Lung (tissue), 12 donors: Measurements from ENCODE around the gene KCNG2. TPM values are rescaled to one million over a fixed set of nuclear protein-coding genes. Genes with fewer than 3 reads are reported as not detected.

Experiments
- ATAC-seq: fragments of 200-7000 bp; cut with Tn5 transposase; one replicate; pipeline ENCODE4 v1.9.1; 2020; ENCODE audit warnings: moderate number of reproducible peaks; ENCODE audit not compliant: insufficient read depth, low FRiP score
- DNase-seq, 3 donors: peaks; one replicate each; pipeline ENCODE4 v3.0.0-alpha.2; 2013 to 2017
- H3K27ac ChIP-seq, 2 donors: one replicate each; pipeline ENCODE4 v1.5.1; 2013; ENCODE audit warnings: mild to moderate bottlenecking in 2 of 2, moderate library complexity in 2 of 2, control low read depth in 1 of 2, inconsistent platforms in 1 of 2, low read depth in 1 of 2, low read length in 1 of 2
- H3K27me3 ChIP-seq, 3 donors: one replicate each; pipeline ENCODE4 v1.5.1; 2013; ENCODE audit warnings: low read length in 2 of 3; ENCODE audit not compliant: control insufficient read depth in 3 of 3, insufficient read depth in 3 of 3
- H3K36me3 ChIP-seq, 4 donors: one replicate each; pipeline ENCODE4 v1.5.1; 2013; ENCODE audit warnings: low read length in 4 of 4, mild to moderate bottlenecking in 1 of 4, moderate library complexity in 1 of 4; ENCODE audit not compliant: control insufficient read depth in 4 of 4, insufficient read depth in 4 of 4
- H3K4me1 ChIP-seq, 5 donors: one replicate each; pipeline ENCODE4 v1.5.1; 2013; ENCODE audit warnings: low read length in 5 of 5, mild to moderate bottlenecking in 2 of 5, moderate library complexity in 1 of 5; ENCODE audit not compliant: control insufficient read depth in 5 of 5, insufficient read depth in 5 of 5
- H3K4me3 ChIP-seq: one replicate; pipeline ENCODE4 v1.5.1; 2013; ENCODE audit warnings: mild to moderate bottlenecking, control low read depth, moderate library complexity
- H3K9ac ChIP-seq, 2 donors: one replicate each; pipeline ENCODE4 v1.5.1; 2013; ENCODE audit warnings: low read length in 2 of 2, control low read depth in 1 of 2; ENCODE audit not compliant: insufficient read depth in 1 of 2
- H3K9me3 ChIP-seq, 4 donors: one replicate each; pipeline ENCODE4 v1.5.1; 2013; ENCODE audit warnings: low read length in 3 of 4, mild to moderate bottlenecking in 1 of 4, moderate library complexity in 1 of 4; ENCODE audit not compliant: control insufficient read depth in 4 of 4, insufficient read depth in 3 of 4
- WGBS, 2 donors: extraction: QIAGEN DNeasy Blood & Tissue Kit; methylation state at CpG; one replicate each; pipeline ENCODE4 v1.1.7; 2013; 5-methylcytosine and 5-hydroxymethylcytosine counted together
- polyA plus RNA-seq, 2 donors: library from polyadenylated mRNA; stranded (reverse); fragments of 200-250 nt; gene quantifications; one replicate each; pipeline ENCODE4 v1.2.1, GENCODE V29; 2013
- total RNA-seq, 2 donors: library from RNA; depleted of rRNA in 1 of 2; stranded (reverse); fragments of >200 nt in 1 of 2; gene quantifications; one replicate each; pipeline ENCODE4 v1.2.1, GENCODE V29; 2014 to 2021
- TF ChIP-seq, protein P1 (sequence below): IDR thresholded peaks from 2 replicates; pipeline ENCODE4 v1.5.1; 2012; ENCODE audit warnings: mild to moderate bottlenecking; ENCODE audit errors: control extremely low read depth, extremely low read depth
- donor health status: control.
- donor health status: control.
- donor health status: Bipolar disorder and iron deficiency.
- donor health status: healthy.
- donor health status: DM: yes; HTN: yes; CAD: no.

The KCNG2 gene
- total and polyA plus RNA-seq, 4 donors, result 0.16 to 1.8 (median 1.2) TPM

DNA sequence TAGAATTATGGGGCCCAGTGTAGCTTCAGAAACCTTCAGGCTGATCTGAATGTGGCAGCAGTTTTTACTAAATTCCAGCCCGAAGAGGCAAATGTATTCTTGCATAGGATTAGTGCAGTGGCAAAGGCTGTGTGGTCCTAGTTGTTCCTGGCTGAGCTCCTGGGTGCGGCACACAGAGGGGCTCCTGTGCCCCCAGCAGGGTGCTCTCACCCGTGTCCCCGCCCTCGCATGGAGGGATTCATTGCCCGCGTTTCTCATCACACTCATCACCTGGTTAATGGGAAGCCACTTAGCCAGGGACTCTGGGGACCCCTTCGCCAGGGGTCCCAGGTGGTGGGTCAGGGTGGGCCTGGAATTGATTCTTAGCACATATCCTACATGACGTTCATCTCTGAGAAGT lies 3.9 kb downstream of the KCNG2 start:
- peaks cover 0 to 14% (median 4%) of the 10 kb centered on the region in 5 donors for H3K4me1 ChIP-seq
- peaks cover 15 to 30% (median 29%) of the 10 kb centered on the region in 3 donors for H3K27me3 ChIP-seq
- DNase-seq, result no peak
- TF ChIP-seq, protein P1, sequence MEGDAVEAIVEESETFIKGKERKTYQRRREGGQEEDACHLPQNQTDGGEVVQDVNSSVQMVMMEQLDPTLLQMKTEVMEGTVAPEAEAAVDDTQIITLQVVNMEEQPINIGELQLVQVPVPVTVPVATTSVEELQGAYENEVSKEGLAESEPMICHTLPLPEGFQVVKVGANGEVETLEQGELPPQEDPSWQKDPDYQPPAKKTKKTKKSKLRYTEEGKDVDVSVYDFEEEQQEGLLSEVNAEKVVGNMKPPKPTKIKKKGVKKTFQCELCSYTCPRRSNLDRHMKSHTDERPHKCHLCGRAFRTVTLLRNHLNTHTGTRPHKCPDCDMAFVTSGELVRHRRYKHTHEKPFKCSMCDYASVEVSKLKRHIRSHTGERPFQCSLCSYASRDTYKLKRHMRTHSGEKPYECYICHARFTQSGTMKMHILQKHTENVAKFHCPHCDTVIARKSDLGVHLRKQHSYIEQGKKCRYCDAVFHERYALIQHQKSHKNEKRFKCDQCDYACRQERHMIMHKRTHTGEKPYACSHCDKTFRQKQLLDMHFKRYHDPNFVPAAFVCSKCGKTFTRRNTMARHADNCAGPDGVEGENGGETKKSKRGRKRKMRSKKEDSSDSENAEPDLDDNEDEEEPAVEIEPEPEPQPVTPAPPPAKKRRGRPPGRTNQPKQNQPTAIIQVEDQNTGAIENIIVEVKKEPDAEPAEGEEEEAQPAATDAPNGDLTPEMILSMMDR, result no peak
- H3K36me3 ChIP-seq, result no peaks in the 10 kb centered on the region
- H3K4me3 ChIP-seq, result no peak overlapping the region
- H3K9me3 ChIP-seq, result peaks cover 0 to 6% (median 0%) of the 10 kb centered on the region in 4 donors
- ATAC-seq, result no peak
- 89 to 93% methylated on average over 9 of the region's 9 CpGs for WGBS, 2 donors
- no peak overlapping the region for H3K27ac ChIP-seq
- H3K9ac ChIP-seq, result no peak overlapping the region

DNA sequence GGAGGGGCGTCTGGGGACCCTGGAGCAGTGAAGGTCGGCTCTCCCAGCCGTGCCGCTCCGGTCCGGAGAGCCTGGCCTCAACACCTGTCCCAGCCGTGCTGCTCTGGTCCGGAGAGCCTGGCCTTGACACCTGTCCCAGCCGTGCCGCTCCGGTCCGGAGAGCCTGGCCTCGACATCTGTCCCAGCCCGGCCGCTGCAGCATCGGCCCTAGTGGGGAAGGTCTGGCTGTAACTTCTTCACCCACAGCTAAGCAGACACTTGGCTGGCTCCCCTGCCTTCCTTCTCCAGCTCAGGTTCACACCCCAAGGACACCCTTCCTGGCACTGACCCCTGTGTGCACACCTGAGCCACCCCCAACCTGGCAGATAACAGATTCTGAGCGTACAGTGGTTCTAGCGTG lies 4.6 kb downstream of the KCNG2 start:
- TF ChIP-seq, protein P1, result no peak
- 93% methylated on average over 18 of the region's 18 CpGs for WGBS, 2 donors
- ATAC-seq (no peak), DNase-seq (no peak)
- H3K9me3 ChIP-seq, result peaks cover 0 to 4% (median 0%) of the 10 kb centered on the region in 4 donors
- no peak overlapping the region for H3K9ac ChIP-seq
- H3K4me3 ChIP-seq, result no peak overlapping the region
- H3K27ac ChIP-seq, result no peak overlapping the region
- H3K4me1 ChIP-seq, result peaks cover 0 to 14% (median 1%) of the 10 kb centered on the region in 5 donors
- peaks cover 15 to 25% (median 23%) of the 10 kb centered on the region in 3 donors for H3K27me3 ChIP-seq
- H3K36me3 ChIP-seq, result no peaks in the 10 kb centered on the region

DNA sequence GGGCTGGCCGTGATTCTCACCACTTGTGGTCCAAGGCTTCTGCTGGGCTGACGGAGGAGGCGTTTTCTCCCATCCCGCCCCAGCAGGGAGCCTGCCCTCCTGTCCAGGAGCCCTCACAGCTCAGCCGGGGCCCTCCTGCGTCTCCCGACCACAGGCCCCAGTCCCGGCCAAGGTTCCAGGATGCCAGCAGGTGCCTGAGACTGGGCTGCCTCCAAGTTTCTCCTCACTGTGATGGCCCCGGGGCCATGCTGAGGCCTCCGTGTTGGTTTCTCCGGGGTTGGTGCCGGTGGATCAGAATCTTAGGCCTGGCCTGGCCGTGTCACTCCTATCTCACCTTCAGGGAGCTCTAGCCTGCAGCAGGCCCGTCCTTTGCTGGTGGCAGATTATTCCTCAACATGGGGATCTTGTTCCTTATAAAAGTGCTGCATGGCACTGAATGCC lies 5.9 kb downstream of the KCNG2 start:
- Histone ChIP-seq H3K9ac (no peak overlapping the region), H3K4me3 (no peak overlapping the region), H3K4me1 (peaks cover 0 to 6% (median 0%) of the 10 kb centered on the region in 5 donors), H3K27ac (no peak overlapping the region), H3K36me3 (no peaks in the 10 kb centered on the region), H3K27me3 (peaks cover 2 to 20% (median 19%) of the 10 kb centered on the region in 3 donors), H3K9me3 (peaks cover 0 to 4% (median 0%) of the 10 kb centered on the region in 4 donors)
- 90% methylated on average over 14 of the region's 14 CpGs for WGBS, 2 donors
- ATAC-seq (no peak), DNase-seq (no peak)
- TF ChIP-seq, protein P1, result no peak
